GM19240 (cell line): ENCODE results near the gene GATA6.

ENCODE experiments used
- DNase-seq: peaks from one replicate; pipeline ENCODE4 v3.0.0; 2011; ENCODE audit warnings: low spot score; ENCODE audit not compliant: insufficient read length

The GATA6 gene

DNA sequence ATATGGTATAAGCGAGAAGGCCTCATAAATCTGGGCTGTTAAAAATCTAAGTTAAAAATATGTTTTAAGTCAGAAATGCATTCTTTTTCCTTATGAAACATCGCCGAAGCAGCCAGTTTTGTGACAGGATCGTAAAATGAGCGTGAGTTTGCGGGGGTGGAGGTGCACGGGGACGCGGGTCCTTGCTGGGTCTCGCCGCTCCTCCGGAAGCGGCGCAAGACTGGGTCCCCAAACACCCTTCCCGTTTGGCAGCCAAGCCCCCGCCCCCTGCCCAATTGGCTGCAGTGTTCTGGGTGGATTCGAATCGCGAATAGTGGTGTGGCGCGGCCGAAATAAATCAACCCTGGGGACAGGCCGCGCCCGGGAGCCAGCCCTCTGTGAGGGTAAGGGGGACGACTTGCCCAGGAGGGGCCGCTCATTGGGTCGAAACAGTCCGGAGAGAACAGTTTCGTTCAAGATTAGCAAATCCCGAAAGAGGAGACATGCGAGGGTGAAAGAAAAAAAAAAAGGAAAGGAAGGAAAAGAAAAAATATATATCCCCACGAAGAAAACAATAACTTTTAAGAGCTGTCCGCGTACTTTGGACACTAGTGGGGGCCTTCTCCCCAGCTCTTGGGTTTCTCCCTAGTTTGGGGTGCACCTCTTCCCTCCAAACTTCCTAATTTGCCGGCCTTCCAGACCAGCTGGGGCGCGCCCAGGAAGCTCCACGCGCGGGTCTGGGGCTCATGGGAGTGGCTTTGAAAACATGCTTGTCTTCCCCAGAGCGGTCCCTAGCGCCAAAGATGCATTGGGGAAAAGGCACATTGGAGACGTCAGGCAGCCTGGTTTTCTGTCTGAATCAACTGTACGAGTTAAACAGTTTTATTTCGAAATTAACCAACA lies 3.1 kb upstream of the GATA6 start:
- DNase-seq: no peak

DNA sequence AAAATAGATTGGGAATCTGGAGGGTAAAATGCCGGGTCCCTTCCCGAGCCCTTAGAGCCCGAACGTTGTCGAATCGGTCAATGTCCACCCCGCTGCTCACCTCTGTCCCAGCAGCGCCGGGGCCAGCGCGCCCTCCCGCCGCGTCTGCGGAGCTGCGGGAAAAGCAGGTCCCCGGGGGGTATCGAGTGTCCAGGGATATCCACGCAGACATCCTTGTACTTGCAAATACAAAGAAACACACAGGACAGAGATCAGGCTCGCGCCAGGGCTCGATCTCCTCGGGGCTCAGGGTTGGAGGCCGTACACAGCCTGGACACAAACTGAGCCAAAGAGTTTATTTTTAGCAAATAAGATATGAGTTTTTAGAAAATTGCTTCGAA lies 2.3 kb upstream of the GATA6 start:
- no peak for DNase-seq

DNA sequence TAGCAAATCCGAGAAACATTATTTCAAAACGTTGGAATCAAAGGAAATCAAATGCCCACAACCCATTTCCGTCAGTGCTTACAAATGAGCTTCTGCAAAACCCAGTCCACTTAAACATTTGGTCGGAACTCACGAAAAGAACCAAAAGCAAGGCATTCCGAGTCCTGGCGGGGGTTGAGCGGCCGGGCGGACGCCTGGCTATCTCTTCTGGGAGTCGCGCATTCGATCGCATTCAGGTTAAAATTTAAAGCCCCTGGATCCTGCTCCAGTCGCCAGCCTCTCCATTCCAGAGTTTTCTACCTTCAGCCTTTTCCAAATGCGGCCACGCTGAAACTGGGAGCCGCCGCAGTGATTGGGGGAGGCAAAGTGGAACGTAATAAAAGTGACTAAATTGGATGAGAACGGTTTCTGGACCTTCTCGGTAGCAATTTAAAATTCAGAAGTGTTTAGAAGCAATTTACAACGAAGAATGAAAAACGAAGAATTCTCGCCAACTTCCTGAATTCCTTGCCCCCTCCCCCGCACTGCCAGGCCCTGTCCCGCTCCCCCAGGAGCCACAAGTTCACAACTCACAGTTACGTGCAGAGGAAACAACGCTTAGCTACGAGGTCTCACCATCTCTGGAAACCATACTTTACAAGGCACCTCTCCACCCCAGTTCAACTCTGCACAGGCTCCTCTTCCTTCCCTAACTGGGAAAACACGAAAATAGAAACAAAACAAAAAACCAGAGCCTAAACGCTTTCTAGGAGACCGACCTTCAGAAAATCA lies 1.7 kb upstream of the GATA6 start:
- DNase-seq: no peak

DNA sequence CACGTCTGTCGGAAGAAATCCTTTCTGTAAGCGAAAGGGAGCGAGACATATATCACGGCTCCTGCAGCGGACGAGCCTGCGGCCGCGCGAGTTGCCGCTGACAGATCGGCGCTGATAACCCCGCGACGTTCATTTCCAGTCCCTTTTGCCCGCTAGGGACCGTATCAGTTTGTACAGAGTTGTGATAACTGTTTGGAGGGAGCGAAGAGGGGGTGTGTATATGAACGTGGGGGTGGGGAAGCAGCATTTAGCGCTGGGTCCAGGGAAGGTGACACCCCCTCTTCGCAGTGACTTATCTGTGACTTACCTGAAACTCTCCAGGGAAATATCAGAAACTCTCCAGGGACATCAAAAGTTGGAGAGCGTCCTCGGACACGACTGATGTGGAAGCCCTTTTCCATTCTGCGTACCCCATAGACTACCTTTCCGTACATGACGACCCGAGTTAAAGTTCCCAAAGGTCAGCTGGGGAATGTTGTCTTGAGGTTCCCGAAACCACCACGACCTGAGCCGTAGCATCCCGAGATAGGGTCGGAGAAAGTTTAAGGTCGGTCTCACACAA lies 948 bp upstream of the GATA6 start:
- no peak for DNase-seq

GRCh38 chr18:22169889-22170420 lies 566 bp downstream of the GATA6 start:
- no peak for DNase-seq

DNA sequence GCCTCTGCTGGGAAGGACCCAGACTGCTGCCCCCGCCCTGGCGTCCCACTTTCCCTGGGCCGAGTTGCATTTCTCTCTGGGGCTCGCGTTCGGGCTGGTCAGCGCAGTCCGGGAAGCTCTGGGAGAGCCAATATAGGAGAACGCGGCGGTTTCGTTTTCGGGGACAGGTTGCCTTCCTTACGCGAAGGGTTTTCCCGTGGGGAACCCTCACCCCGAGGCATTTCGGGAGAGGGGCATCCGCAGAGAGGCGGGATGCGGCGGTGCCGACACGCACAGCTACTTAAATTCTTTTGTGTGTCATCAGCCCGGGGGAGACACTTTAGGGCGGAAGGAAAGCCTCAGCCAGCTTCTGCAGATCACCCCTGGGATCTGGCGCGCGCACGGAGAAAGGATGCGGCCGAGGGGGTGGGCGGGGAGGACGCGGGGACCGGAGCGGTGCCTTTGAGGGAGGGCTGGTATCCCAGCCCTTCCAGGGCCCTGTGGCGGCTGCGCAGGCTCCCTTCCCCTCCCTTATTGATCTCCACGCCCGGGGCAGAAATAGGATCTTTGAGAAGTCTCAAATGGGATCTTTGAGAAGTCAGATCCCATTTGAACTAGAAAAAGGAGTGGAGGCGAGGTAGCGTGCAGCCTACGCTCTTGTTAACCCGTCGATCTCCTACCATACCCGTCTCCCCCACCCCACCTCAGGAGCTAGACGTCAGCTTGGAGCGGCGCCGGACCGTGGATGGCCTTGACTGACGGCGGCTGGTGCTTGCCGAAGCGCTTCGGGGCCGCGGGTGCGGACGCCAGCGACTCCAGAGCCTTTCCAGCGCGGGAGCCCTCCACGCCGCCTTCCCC lies 1.2 kb downstream of the GATA6 start:
- no peak for DNase-seq

- DNase-seq: no peak
These were observed 2.1 kb downstream of the GATA6 start for GRCh38 chr18:22171258-22172119.

GRCh38 chr18:22172120-22172582 lies 2.8 kb downstream of the GATA6 start:
- no peak for DNase-seq

DNA sequence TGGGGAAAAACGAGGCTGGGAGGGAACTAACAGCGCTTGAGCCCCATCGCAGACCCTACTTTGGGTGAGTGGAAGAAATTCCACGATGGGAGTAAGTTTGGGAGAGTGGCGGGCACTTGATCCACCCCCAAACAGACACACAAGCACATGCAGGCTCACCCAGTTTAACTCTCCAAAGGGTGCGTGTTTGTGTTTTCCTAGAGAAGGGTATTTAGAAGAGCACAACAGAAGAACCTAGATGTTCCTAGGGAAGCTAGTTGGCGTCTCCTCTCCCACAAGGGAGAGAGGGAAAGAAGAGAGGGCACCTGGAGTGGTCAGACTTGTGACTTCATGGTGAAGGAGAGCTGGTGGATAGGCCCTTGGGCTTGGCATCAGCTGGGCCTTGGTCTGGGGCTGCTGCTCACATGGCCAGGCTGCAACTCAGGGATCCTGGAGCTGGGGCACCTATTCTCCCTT lies 3.2 kb downstream of the GATA6 start:
- no peak for DNase-seq

- DNase-seq: no peak
These were observed 4.0 kb downstream of the GATA6 start for GRCh38 chr18:22173221-22173927.

DNA sequence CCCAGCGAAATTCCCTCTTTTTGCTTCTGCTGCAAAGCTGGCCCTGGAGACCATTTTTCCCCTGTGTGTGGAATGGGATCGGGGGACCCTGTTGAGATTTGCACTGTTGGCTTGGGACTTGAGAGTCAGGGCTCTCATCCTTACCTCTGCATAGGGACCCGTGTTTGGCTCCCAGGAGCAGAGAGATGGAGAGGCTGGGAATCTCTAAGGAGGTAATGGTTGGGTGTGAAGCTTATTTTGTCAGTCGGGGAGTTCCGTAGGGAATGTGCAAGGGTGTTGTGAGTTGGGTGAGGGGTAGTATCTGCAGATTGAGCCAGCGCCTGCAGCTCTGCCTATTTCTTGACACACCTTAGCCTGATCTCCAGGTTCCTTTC lies 4.5 kb downstream of the GATA6 start:
- DNase-seq: no peak

GRCh38 chr18:22174341-22175145 lies 5.2 kb downstream of the GATA6 start:
- DNase-seq: no peak

- no peak for DNase-seq
These were observed 6.0 kb downstream of the GATA6 start for GRCh38 chr18:22175346-22175745.

- DNase-seq: no peak
These were observed 7.3 kb downstream of the GATA6 start for GRCh38 chr18:22176420-22177326.

DNA sequence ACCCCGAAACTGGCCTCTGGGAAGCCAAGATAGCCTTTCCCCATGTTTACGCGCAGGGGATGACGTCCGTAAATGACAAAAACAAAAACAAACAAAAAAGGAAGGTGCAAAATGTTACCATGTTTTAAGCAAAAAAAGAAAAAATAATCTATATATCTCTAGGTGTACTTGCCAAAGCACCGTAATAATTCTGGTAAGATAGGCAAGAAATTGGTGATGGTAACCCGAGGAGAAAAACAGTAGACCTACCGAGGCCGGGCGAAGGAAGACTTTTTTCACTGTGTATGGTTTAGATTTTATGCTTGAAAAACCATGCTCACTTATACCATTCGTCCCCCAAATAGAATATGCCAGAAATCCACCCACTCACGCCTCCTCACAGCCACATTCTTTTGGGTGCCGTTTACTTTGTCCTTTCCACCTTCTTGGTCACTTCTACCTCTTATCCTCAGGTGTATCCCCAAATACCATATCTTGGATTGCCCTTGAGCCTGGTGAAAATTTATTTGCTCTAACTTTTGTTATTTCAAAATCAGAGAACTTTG lies 8.0 kb downstream of the GATA6 start:
- no peak for DNase-seq

GRCh38 chr18:22179174-22179573 lies 9.8 kb downstream of the GATA6 start:
- DNase-seq: no peak

- DNase-seq: no peak
These were observed 10.2 kb downstream of the GATA6 start for GRCh38 chr18:22179631-22180030.
